Right ventricle myocardium superior (tissue), 1 donor: ENCODE results near the gene CIAO2B. TPM values are rescaled to one million over a fixed set of nuclear protein-coding genes. Genes with fewer than 3 reads are reported as not detected.
A peak's percentile ranks its signal among the peaks of the same experiment; 100 is the strongest.
"Not testable (repeated sequence)": the region's sequence is repeated elsewhere in the genome, so short reads cannot be mapped to it uniquely, and the experiment has no call there.

Experiments used
- ATAC-seq: fragments of 200-7000 bp; cut with Tn5 transposase; one replicate; pipeline ENCODE4 v1.9.1; 2020; ENCODE audit warnings: mild to moderate bottlenecking; ENCODE audit not compliant: poor library complexity
- DNase-seq: peaks from one replicate; pipeline ENCODE4 v3.0.0-alpha.2; 2020
- intact Hi-C: fragments of 100-400 bp; cut with DNase I; formaldehyde crosslinking; loops from one replicate; pipeline ENCODE4 v1.11.2; 2022
- total RNA-seq: library from RNA; stranded (reverse); fragmentation: NEBNext Ultra II Directional; extraction: Animal tissue kit (Norgen Biotek cat#: 25700); gene quantifications from one replicate; pipeline ENCODE4 v1.2.1, GENCODE V29; 2021
- donor health status: DM: no; HTN: yes; CAD: no; lungs with severe emphysema.

Gene CIAO2B
- total RNA-seq, 1 donor from 2014 or later = 103 TPM

GRCh38 chr16:66899945-66900710, 34.1 kb downstream of the CIAO2B start:
- DNase-seq (peak; percentile 83), ATAC-seq (peak; percentile 0)
- intact Hi-C loops = loop anchor here (5.0 kb wide), 1 partner anchor 37 kb away; the partner anchor contains the start of gene CES2

- DNase-seq = no peak
- ATAC-seq = no peak
- intact Hi-C loops = no loop called here
These were observed 34.8 kb downstream of the CIAO2B start for GRCh38 chr16:66899310-66899944.

GRCh38 chr16:66898933-66899309, 35.3 kb downstream of the CIAO2B start:
- ATAC-seq = no peak
- DNase-seq = no peak
- intact Hi-C loops = no loop called here

- DNase-seq = no peak
- ATAC-seq = no peak
- intact Hi-C loops = no loop called here
These were observed 36.0 kb downstream of the CIAO2B start for GRCh38 chr16:66898207-66898606.

GRCh38 chr16:66896682-66897081, 37.5 kb downstream of the CIAO2B start:
- intact Hi-C loops, DNase-seq, ATAC-seq: not testable (repeated sequence)

- DNase-seq = no peak
These were observed 38.2 kb downstream of the CIAO2B start for GRCh38 chr16:66895999-66896398.

GRCh38 chr16:66895689-66895979, 38.6 kb downstream of the CIAO2B start:
- intact Hi-C loops = no loop called here
- ATAC-seq (no peak), DNase-seq (no peak)

More at GRCh38 chr16:66895999-66896398, 38.2 kb downstream of the CIAO2B start:
- intact Hi-C loops = no loop called here
- no peak for ATAC-seq

GRCh38 chr16:66894948-66895688, 39.1 kb downstream of the CIAO2B start:
- intact Hi-C loops = no loop called here
- DNase-seq = peak; percentile 68
- ATAC-seq = peak; percentile 82

GRCh38 chr16:66894055-66894454, 40.1 kb downstream of the CIAO2B start:
- DNase-seq (no peak), ATAC-seq (no peak)
- intact Hi-C loops = no loop called here

GRCh38 chr16:66891797-66892196, 42.4 kb downstream of the CIAO2B start:
- ATAC-seq (no peak), DNase-seq (no peak)
- intact Hi-C loops = no loop called here

- DNase-seq = no peak
- intact Hi-C loops = no loop called here
- ATAC-seq = no peak
These were observed 42.8 kb downstream of the CIAO2B start for GRCh38 chr16:66891360-66891759.

GRCh38 chr16:66890799-66891198, 43.4 kb downstream of the CIAO2B start:
- ATAC-seq = no peak
- intact Hi-C loops = no loop called here
- DNase-seq = no peak

- no peak for ATAC-seq
- intact Hi-C loops = no loop called here
- no peak for DNase-seq
These were observed 44.6 kb downstream of the CIAO2B start for GRCh38 chr16:66889622-66890021.

- intact Hi-C loops = no loop called here
These were observed 45.3 kb downstream of the CIAO2B start for GRCh38 chr16:66888647-66889615.

GRCh38 chr16:66886914-66887313, 47.3 kb downstream of the CIAO2B start:
- intact Hi-C loops = no loop called here
- ATAC-seq (no peak), DNase-seq (no peak)

More at GRCh38 chr16:66888647-66889615, 45.3 kb downstream of the CIAO2B start:
- ATAC-seq (no peak), DNase-seq (no peak)

GRCh38 chr16:66886321-66886720, 47.9 kb downstream of the CIAO2B start:
- DNase-seq = no peak
- intact Hi-C loops = no loop called here
- no peak for ATAC-seq

GRCh38 chr16:66885491-66885890, 48.7 kb downstream of the CIAO2B start:
- intact Hi-C loops = no loop called here
- no peak for DNase-seq
- no peak for ATAC-seq

- ATAC-seq (no peak), DNase-seq (no peak)
- intact Hi-C loops = no loop called here
These were observed 51.5 kb downstream of the CIAO2B start for GRCh38 chr16:66882702-66883101.
